Activated CD4-positive, alpha-beta memory T cell treated with anti-CD3 and anti-CD28 coated beads, Interleukin-2, amount 10 ng/mL, durations not matched to agents 7 days and 5 days (primary cell): ENCODE data around the gene AKAP13. TPM values are rescaled to one million over a fixed set of nuclear protein-coding genes. Genes with fewer than 3 reads are reported as not detected.
"Not testable (repeated sequence)": the region's sequence is repeated elsewhere in the genome, so short reads cannot be mapped to it uniquely, and the experiment has no call there.

ENCODE experiments used
- CTCF ChIA-PET: fragments of 350-600 bp; sonication (Branson Sonifier 250); formaldehyde crosslinking; loops from one replicate; lab custom pipeline; 2021; ENCODE audit warnings: antibody characterized with exemption, inconsistent platforms; lab: Charles Lee
- POLR2A ChIA-PET: fragments of 350-600 bp; sonication (Branson Sonifier 250); formaldehyde crosslinking; loops from one replicate; lab custom pipeline; 2021; ENCODE audit warnings: antibody characterized with exemption; lab: Charles Lee
- DNase-seq: peaks from one replicate; pipeline ENCODE4 v3.0.0-alpha.2; 2020
- H3K27ac Mint-ChIP-seq: one replicate; pipeline ENCODE4 v1.8.0; 2021; ENCODE audit warnings: mild to moderate bottlenecking, mixed read lengths
- H3K27me3 Mint-ChIP-seq: one replicate; pipeline ENCODE4 v1.8.0; 2021; ENCODE audit warnings: mixed read lengths
- H3K36me3 Mint-ChIP-seq: one replicate; pipeline ENCODE4 v1.8.0; 2021; ENCODE audit warnings: low read depth, mixed read lengths
- H3K4me1 Mint-ChIP-seq: one replicate; pipeline ENCODE4 v1.8.0; 2021; ENCODE audit warnings: mixed read lengths
- H3K4me3 Mint-ChIP-seq: one replicate; pipeline ENCODE4 v1.8.0; 2021; ENCODE audit warnings: mild to moderate bottlenecking, mixed read lengths
- H3K9me3 Mint-ChIP-seq: one replicate; pipeline ENCODE4 v1.8.0; 2021; ENCODE audit warnings: mixed read lengths
- total RNA-seq, 2 experiments: library from RNA; stranded (reverse); gene quantifications; one replicate each; pipeline ENCODE4 v1.2.3, GENCODE V29; 2021

Gene AKAP13
- total RNA-seq, 2 experiments from 2014 or later: 153 to 170 TPM

DNA sequence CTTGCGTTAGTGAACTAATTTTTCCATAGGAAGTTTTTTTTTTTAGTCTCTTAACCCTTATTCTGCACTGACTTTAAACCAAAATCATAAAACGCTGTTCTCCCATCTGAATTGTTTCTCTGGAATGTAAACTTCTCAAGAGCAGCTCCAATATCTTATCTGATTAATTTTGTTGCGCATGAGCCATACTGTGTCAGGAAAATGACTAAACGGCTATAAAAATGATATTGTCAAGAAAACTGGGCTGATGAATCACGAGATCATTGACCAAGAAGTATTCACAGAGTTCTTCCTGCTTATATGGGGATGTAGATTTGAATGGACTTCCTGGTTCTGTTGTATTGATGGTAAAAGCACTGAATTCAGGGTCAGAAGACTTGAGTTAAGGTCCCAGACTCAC, 37.0 kb upstream of the AKAP13 start:
- peaks cover 16% of the 10 kb centered on the region for H3K4me1 Mint-ChIP-seq
- H3K4me3 Mint-ChIP-seq, H3K27me3 Mint-ChIP-seq, POLR2A ChIA-PET, H3K27ac Mint-ChIP-seq, DNase-seq, H3K36me3 Mint-ChIP-seq, CTCF ChIA-PET, H3K9me3 Mint-ChIP-seq: not testable (repeated sequence)

DNA sequence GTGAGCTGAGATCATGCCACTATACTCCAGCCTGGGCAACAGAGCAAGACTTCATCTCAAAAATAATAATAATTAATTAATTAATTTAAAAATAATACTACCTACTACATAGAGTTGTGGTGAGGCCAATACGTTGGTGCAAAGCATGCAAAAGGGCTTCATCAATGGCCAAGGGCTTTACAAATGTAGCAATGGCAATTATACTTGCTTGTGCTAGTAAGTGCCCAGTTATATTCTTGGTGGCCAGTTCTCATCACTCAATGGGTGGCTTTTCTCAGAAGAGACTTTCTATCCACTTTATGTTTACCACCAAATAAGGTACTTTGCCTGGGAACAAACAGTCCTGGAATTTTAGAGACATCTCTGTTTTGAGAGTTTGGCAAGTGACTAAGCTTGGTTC, 36.2 kb upstream of the AKAP13 start:
- peaks cover 17% of the 10 kb centered on the region for H3K4me1 Mint-ChIP-seq
- DNase-seq, H3K9me3 Mint-ChIP-seq, CTCF ChIA-PET, H3K36me3 Mint-ChIP-seq, H3K27ac Mint-ChIP-seq, H3K27me3 Mint-ChIP-seq, H3K4me3 Mint-ChIP-seq: not testable (repeated sequence)
- POLR2A ChIA-PET: interaction anchor here (0.6 kb wide), 1 partner anchor 116 kb away, joined by 5 read pairs; no protein-coding TSS in a partner anchor

DNA sequence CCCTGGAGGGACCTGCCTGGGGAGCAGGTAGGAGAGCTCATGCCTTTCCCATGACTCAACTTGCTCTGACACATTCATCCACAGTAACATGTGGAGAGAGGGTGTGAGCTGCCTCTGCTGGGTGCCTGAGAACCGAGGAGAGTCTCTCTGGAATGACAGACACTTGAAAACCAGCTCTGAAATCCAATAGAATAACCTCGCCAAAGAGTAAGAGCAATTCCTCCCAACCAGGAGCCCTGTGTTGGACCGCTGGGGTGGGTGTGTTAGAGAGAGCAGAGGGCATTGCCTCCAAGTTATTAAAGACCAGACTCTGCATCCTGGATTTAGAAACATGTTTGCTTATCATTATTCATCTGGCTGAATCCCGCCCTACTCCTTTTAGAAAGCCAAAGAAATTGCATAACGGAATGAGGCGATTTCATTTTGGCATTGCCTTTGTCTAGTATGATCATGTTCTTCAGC, 35.7 kb upstream of the AKAP13 start:
- H3K4me3 Mint-ChIP-seq, H3K27me3 Mint-ChIP-seq, CTCF ChIA-PET, H3K9me3 Mint-ChIP-seq, H3K36me3 Mint-ChIP-seq, H3K27ac Mint-ChIP-seq, DNase-seq: not testable (repeated sequence)
- peaks cover 17% of the 10 kb centered on the region for H3K4me1 Mint-ChIP-seq
- POLR2A ChIA-PET: interaction anchor here (0.6 kb wide), 1 partner anchor 116 kb away, joined by 5 read pairs; no protein-coding TSS in a partner anchor

DNA sequence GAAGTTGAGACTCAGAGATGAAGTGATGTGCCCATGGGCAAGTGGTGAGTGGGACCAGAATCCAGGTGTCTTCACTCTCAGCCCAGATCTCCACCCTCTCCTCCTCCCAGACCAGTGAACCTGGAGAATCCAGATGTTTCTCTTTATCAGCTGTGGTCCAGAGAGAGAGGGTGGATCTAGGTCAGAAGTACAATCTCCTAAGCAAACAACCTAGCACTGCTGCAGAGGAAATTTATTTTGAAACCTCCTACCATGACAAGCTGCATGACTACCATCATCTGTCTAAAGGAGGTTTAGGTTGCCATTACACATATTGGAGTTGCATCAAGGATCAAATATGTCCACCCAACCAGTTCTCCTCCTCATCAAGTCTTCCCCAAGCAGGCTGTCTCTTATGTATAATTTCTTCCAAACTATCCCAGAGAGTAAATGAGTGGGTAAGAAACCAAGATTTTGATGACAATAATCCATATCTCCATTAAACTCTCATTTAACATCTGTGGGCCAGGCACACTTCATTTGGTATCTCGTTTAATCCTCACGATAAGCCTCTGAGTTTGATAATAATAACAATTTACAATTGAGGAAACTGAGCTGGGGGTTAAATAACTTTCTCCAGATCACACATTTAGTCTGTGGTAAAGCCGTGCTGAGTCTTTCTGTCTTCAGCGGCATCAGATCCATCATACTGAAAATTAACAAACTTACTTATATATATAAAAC, 35.0 kb upstream of the AKAP13 start:
- CTCF ChIA-PET, H3K9me3 Mint-ChIP-seq, H3K27me3 Mint-ChIP-seq, H3K27ac Mint-ChIP-seq, H3K4me3 Mint-ChIP-seq, DNase-seq, POLR2A ChIA-PET, H3K36me3 Mint-ChIP-seq: not testable (repeated sequence)
- H3K4me1 Mint-ChIP-seq: peaks cover 17% of the 10 kb centered on the region

DNA sequence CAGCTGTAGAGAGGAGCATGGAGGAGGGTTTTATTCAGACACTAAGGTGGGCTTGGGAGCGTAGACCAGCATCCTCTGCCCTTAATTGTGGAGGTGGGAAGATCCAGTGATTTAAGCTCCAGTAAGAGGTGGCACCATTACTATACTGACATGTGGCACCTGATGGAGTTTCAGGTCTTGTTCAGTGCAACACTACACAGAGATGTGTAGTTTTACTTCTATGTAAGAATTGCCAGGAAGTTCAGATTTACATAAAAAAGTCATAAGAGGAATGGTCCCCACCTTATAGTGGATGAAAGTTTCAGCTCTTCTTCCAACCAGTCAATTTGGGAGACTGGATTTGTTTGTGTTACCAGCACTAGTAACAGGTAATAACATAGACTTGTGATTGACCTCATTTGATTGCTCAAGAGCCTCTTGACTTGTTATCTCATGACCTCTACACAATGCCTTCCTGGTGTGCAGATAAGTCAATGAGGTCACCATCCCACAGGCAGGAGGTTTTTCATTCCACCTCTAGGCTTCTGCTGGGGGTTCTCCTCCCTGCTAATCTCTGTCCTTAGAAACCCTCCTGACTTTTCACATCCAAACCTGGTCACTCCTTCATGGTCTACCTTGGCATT, 33.8 kb upstream of the AKAP13 start:
- H3K27me3 Mint-ChIP-seq, DNase-seq, H3K4me3 Mint-ChIP-seq, H3K27ac Mint-ChIP-seq, H3K9me3 Mint-ChIP-seq, H3K36me3 Mint-ChIP-seq: not testable (repeated sequence)
- ChIA-PET POLR2A (interaction anchor here (0.9 kb wide), 1 partner anchor 28 kb away, joined by 3 read pairs; no protein-coding TSS in a partner anchor), CTCF (interaction anchor here (0.8 kb wide), 1 partner anchor 11 kb away, joined by 3 read pairs; no protein-coding TSS in a partner anchor)
- H3K4me1 Mint-ChIP-seq: peaks cover 17% of the 10 kb centered on the region

DNA sequence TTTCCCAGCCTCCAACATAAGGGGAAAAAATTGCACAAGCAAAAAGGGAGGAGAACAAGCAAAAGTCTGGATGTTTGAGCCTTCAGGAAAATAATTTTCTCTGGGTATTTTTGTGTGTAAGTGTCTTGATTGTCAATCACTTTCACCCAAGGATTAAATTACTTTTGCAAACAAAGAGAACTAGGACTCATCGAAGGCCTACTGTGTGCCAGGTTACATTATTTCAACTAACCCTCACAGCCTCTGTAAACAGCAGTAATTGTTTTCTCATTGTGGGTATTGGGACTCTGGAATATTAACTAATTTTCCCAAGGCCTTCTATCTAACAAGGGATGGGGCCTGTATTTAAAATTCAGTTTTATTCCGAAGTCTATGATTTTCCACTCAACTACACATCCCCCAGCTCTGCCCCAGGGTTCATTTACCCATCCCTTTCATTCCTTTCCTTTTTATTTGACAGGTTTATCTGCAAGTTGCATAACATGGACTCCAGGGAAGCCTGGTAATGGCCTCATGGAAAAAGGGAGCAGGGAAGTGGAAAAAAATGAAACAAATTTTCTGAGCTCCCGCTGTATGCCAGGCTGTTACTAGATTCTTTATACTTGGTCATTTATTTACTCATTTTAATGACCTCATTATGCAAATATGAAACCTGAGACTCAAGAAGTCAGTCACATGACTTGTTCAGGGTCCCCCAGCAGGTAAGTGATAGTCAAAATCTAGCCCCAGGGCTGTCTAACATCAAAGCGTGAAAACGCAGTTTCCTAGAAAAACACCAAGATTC, 32.9 kb upstream of the AKAP13 start:
- H3K9me3 Mint-ChIP-seq, H3K4me3 Mint-ChIP-seq, CTCF ChIA-PET, H3K36me3 Mint-ChIP-seq, POLR2A ChIA-PET, H3K27ac Mint-ChIP-seq, DNase-seq, H3K27me3 Mint-ChIP-seq: not testable (repeated sequence)
- H3K4me1 Mint-ChIP-seq: peaks cover 17% of the 10 kb centered on the region

DNA sequence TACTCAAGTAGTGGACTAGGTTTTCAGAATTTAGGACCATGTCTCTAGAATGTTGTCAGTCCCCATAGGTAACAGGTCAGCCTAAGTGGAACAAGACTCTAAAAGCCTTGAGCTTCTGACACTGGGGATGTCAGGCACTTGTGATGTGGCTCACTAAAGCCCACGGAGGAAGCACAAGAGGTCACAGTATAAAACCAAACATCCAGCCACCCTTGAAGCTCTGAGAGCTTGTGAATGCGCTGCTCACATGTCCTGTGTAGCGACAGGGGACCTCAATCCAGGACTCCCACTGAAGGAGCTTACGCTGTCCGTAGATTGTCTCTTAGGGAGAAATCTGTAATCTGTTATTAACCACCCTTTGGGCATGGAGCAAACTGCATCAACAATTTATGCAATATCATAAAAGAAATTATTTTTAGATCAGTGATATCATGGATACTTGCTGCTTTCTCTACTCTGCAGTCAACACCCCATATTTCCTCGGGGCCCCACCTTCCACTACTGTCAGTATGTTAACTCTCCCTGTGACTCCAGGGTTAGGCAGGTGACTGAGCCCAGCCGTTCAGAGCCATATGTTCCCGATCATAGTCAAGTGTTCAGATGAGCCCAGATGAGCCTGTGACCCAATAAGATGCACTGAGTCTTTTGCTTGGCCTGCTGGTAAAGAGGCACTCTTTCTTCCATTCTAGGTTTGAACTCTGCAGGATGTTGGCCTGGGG, 32.2 kb upstream of the AKAP13 start:
- DNase-seq, POLR2A ChIA-PET, H3K27me3 Mint-ChIP-seq, H3K4me3 Mint-ChIP-seq, H3K36me3 Mint-ChIP-seq, CTCF ChIA-PET, H3K9me3 Mint-ChIP-seq: not testable (repeated sequence)
- peaks cover 17% of the 10 kb centered on the region for H3K4me1 Mint-ChIP-seq
- peak overlapping the region; percentile 9 for H3K27ac Mint-ChIP-seq

DNA sequence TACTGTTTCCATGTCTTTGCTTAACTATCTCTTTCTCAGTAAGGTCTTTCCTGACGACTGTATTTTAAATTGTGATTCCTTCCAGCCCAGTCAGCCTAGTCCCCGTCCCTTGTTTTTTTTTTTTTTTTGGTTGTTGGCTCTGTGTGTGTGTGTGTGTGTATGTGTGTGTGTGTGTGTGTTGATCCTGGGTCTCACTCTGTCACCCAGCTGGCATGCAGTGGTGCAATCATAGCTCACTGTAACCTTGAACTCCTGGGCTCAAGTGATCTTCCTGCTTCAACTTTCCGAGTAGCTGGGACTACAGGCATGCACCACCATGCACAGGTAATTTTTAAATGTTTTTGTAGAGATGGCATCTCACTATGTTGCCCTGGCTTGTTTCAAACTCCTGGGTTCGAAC, 31.3 kb upstream of the AKAP13 start:
- H3K9me3 Mint-ChIP-seq, H3K27ac Mint-ChIP-seq, DNase-seq, CTCF ChIA-PET, H3K36me3 Mint-ChIP-seq, H3K4me3 Mint-ChIP-seq, H3K27me3 Mint-ChIP-seq, POLR2A ChIA-PET: not testable (repeated sequence)
- peaks cover 19% of the 10 kb centered on the region for H3K4me1 Mint-ChIP-seq

DNA sequence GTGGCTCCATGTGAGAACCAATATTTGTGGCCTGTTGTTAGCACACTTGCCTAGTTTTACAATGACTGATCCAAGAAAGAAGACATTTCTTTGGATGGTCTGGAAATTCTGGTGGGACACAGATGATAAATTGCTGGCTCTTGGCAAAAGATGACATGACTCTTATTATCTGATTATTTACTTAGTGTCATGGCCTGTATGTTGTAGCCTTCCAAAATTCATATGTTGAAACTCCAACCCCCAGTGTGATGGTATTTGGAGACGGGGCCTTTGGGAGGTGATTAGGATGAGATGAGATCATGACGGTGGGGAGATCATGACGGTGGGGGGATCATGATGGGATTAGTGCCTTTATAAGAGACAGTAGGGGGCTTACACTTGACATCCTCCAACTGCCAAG, 30.0 kb upstream of the AKAP13 start:
- POLR2A ChIA-PET: no interaction called here
- H3K36me3 Mint-ChIP-seq: no peaks in the 10 kb centered on the region
- CTCF ChIA-PET: no interaction called here
- H3K4me1 Mint-ChIP-seq: peaks cover 19% of the 10 kb centered on the region
- H3K9me3 Mint-ChIP-seq: no peaks in the 10 kb centered on the region
- no peak overlapping the region for H3K4me3 Mint-ChIP-seq
- peaks cover 2% of the 10 kb centered on the region for H3K27me3 Mint-ChIP-seq
- no peak for DNase-seq
- H3K27ac Mint-ChIP-seq: no peak overlapping the region

DNA sequence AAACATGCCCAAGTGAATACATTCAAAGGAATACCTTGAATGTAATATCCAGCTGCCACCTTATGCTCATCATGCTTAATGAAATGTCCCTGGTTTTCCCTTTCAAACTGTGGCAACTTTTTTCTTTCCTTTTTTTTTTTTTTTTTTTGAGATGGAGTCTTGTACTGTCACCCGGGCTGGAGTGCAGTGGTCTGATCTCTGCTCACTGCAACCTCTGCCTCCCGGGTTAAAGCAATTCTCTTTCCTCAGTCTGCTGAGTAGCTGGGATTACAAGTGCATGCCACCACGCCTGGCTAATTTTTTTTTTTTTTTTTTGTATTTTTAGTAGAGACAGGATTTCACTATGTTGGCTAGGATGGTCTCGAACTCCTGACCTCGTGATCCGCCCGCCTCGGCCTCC, 28.9 kb upstream of the AKAP13 start:
- H3K4me1 Mint-ChIP-seq: peaks cover 17% of the 10 kb centered on the region
- H3K4me3 Mint-ChIP-seq, POLR2A ChIA-PET, H3K27ac Mint-ChIP-seq, H3K36me3 Mint-ChIP-seq, H3K9me3 Mint-ChIP-seq, H3K27me3 Mint-ChIP-seq, DNase-seq: not testable (repeated sequence)
- CTCF ChIA-PET: interaction anchor here (2.1 kb wide), 1 partner anchor 21 kb away, joined by 4 read pairs; no protein-coding TSS in a partner anchor

DNA sequence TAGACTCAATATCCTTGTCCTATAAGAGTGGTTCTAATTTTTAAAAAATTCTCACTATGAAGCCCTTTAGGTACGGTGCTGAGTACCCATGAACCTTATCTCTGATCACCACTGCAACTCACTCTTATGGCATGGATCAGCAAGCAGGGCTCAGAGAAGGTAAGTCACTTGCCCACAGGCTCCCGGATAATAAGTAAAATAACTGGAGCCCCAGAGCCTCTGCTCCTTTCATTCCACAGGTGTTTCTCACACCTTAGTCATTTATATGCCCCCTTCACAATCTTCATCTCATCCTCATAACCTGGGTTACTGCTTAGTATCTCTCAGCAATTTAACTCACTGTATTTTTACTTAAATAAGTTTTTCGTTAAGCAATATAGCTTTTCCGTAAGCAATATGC, 28.4 kb upstream of the AKAP13 start:
- H3K9me3 Mint-ChIP-seq: no peaks in the 10 kb centered on the region
- POLR2A ChIA-PET: no interaction called here
- peaks cover 2% of the 10 kb centered on the region for H3K27me3 Mint-ChIP-seq
- H3K36me3 Mint-ChIP-seq: no peaks in the 10 kb centered on the region
- H3K27ac Mint-ChIP-seq: no peak overlapping the region
- DNase-seq: no peak
- CTCF ChIA-PET: interaction anchor here (2.1 kb wide), 1 partner anchor 21 kb away, joined by 4 read pairs; no protein-coding TSS in a partner anchor
- H3K4me1 Mint-ChIP-seq: peaks cover 18% of the 10 kb centered on the region
- H3K4me3 Mint-ChIP-seq: no peak overlapping the region

DNA sequence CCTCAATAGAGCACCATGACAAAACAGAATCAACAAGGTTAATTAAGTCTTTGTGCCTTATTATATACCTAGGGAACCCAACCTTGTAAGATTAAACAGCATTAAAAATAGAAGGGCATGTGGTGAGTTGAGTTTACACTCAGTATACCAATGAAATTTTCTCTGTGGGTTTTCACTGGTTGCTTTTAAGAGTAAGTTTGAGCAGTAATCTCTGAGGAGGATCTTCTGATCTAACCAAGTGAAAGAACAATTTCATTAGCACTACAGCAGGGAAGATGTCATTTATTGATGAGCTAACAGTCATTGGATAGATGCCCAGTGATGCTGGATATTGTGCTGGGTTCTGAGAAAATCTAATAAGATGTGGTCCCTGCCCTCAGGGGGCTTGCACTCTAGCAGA, 26.9 kb upstream of the AKAP13 start:
- no peaks in the 10 kb centered on the region for H3K36me3 Mint-ChIP-seq
- peaks cover 2% of the 10 kb centered on the region for H3K27me3 Mint-ChIP-seq
- no peak overlapping the region for H3K27ac Mint-ChIP-seq
- CTCF ChIA-PET: interaction anchor here (2.1 kb wide), 1 partner anchor 23 kb away, joined by 4 read pairs; no protein-coding TSS in a partner anchor
- no peak overlapping the region for H3K4me3 Mint-ChIP-seq
- no peak for DNase-seq
- POLR2A ChIA-PET: no interaction called here
- H3K4me1 Mint-ChIP-seq: peaks cover 23% of the 10 kb centered on the region
- no peaks in the 10 kb centered on the region for H3K9me3 Mint-ChIP-seq
